ENCODE measurements around the gene ACOXL. TPM values are rescaled to one million over a fixed set of nuclear protein-coding genes. Genes with fewer than 3 reads are reported as not detected.
A peak's percentile ranks its signal among the peaks of the same experiment; 100 is the strongest.

Gene ACOXL
- polyA plus RNA-seq, 2 donors = not detected

DNA sequence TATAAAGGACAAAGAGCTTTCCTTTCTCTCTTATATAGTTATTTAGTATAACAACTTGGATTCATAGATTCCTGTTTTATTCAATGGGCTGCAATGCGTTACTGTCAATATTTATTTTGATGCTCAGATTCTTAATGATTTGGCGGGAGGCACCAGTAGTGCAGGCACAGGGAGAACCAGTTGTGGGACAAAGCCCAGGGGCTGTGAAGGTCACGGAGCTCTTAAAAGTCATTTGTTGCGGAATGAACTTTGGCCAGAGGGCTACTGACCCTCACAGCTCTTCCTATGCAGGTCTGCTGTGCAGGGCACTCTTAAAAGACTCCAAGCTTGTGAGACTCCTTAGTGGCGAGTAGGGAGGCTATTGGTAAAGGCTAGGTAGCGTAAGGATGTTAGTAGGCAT is 422.4 kb downstream of the ACOXL start:
- no peaks in the 10 kb centered on the region for H3K9me3 ChIP-seq (ENCODE audit: control insufficient read depth in 2 of 2, insufficient read depth in 1 of 2, low read depth in 1 of 2, low read length in 1 of 2)
- H3K27me3 ChIP-seq (ENCODE audit: control insufficient read depth in 1 of 2, insufficient read depth in 2 of 2, low read length in 2 of 2) = no peaks in the 10 kb centered on the region
- peaks cover 0 to 8% of the 10 kb centered on the region in 2 donors for H3K4me1 ChIP-seq (ENCODE audit: control insufficient read depth in 2 of 2, insufficient read depth in 2 of 2, low read length in 1 of 2)
- 93 to 95% methylated on average over 6 of the region's 6 CpGs for WGBS, 2 donors
- H3K4me3 ChIP-seq (ENCODE audit: low read depth in 1 of 2, low read length in 2 of 2) = no peak overlapping the region
- no peak overlapping the region for H3K27ac ChIP-seq (ENCODE audit: low read depth in 2 of 2, low read length in 1 of 2)
- peaks cover 13 to 22% of the 10 kb centered on the region in 2 donors for H3K36me3 ChIP-seq (ENCODE audit: control insufficient read depth in 2 of 2, insufficient read depth in 2 of 2, low read length in 1 of 2)

DNA sequence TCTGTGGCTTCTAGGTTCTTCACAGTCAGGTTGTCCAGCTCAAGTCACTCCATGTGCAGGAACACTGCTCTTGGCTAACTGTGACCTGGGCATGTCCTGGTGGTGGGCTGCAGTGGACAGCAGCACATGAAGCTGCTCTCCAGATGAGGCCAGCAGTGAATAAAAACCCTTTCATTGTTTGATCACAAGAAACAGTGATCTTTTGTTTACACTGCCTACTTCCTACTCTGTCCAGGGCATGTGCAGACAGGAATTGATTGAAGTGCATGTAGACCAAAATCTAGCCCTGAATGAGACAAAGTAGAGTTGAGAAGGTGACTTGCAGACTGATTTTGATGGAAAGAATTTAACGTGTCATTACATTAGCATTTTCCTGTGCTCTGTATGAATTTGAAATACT is 423.2 kb downstream of the ACOXL start:
- H3K9me3 ChIP-seq (ENCODE audit: control insufficient read depth in 2 of 2, insufficient read depth in 1 of 2, low read depth in 1 of 2, low read length in 1 of 2) = no peaks in the 10 kb centered on the region
- WGBS, 2 donors = 40 to 43% methylated on average over 1 of the region's 1 CpG
- H3K27me3 ChIP-seq (ENCODE audit: control insufficient read depth in 1 of 2, insufficient read depth in 2 of 2, low read length in 2 of 2) = no peaks in the 10 kb centered on the region
- H3K27ac ChIP-seq (ENCODE audit: low read depth in 2 of 2, low read length in 1 of 2) = peak overlapping the region in 1 of 2 donors; percentile 35
- peaks cover 3 to 8% of the 10 kb centered on the region in 2 donors for H3K4me1 ChIP-seq (ENCODE audit: control insufficient read depth in 2 of 2, insufficient read depth in 2 of 2, low read length in 1 of 2)
- peaks cover 16 to 22% of the 10 kb centered on the region in 2 donors for H3K36me3 ChIP-seq (ENCODE audit: control insufficient read depth in 2 of 2, insufficient read depth in 2 of 2, low read length in 1 of 2)
- no peak overlapping the region for H3K4me3 ChIP-seq (ENCODE audit: low read depth in 1 of 2, low read length in 2 of 2)

DNA sequence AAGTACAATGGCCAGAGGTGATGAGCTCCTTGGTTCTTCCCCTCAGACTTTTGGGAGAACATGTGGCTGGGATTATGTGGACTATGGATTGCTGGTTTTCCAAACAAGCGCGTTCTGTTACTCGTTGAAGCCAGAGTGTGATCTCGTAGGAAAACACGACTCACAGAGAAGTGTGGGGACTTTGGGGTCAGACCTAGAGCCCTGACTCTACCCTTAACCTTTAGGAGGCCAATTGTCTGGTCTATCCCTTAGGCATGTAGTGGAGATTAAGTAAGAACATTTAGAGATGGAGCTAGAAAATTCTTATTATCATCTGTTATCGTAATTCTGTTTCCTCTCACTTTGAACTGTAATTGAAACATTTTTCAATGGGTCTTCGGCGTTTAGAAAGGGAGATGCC is 424.2 kb downstream of the ACOXL start:
- Histone ChIP-seq H3K4me3 (ENCODE audit: low read depth in 1 of 2, low read length in 2 of 2) (no peak overlapping the region), H3K9me3 (ENCODE audit: control insufficient read depth in 2 of 2, insufficient read depth in 1 of 2, low read depth in 1 of 2, low read length in 1 of 2) (no peaks in the 10 kb centered on the region), H3K27me3 (ENCODE audit: control insufficient read depth in 1 of 2, insufficient read depth in 2 of 2, low read length in 2 of 2) (no peaks in the 10 kb centered on the region), H3K27ac (ENCODE audit: low read depth in 2 of 2, low read length in 1 of 2) (no peak overlapping the region), H3K36me3 (ENCODE audit: control insufficient read depth in 2 of 2, insufficient read depth in 2 of 2, low read length in 1 of 2) (peaks cover 12 to 22% of the 10 kb centered on the region in 2 donors), H3K4me1 (ENCODE audit: control insufficient read depth in 2 of 2, insufficient read depth in 2 of 2, low read length in 1 of 2) (peaks cover 3 to 8% of the 10 kb centered on the region in 2 donors)
- WGBS, 2 donors = 92 to 93% methylated on average over 8 of the region's 8 CpGs

DNA sequence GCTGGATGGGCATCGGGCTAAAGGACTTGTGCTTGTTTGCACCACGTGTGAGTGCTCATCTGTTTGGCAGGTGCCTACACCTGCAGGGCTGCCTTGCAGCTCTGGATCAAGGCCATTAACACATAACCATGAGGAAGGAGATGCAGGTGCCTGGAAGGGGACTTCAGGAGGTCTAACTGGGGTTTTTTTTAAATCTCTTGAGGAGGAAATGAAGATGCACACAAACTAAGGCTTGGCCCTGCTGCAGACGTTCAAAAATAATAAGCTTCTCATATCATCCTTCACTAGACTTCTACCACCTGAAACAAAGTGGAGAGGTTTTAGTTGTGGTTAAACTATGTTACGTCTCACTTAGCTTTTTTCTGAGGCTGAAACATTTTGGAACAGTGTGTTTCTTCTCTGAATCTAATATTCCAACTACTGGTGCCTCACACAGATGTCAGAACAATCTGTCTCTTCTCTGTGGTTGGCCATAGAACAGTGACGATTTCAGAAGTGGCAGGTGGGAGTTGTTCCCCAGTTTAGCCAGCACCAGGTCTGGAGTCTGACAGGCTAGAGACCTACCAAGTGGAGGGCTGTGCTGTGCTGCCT is 424.8 kb downstream of the ACOXL start:
- Histone ChIP-seq H3K9me3 (ENCODE audit: control insufficient read depth in 2 of 2, insufficient read depth in 1 of 2, low read depth in 1 of 2, low read length in 1 of 2) (no peaks in the 10 kb centered on the region), H3K4me1 (ENCODE audit: control insufficient read depth in 2 of 2, insufficient read depth in 2 of 2, low read length in 1 of 2) (peaks cover 7 to 8% of the 10 kb centered on the region in 2 donors), H3K4me3 (ENCODE audit: low read depth in 1 of 2, low read length in 2 of 2) (no peak overlapping the region), H3K36me3 (ENCODE audit: control insufficient read depth in 2 of 2, insufficient read depth in 2 of 2, low read length in 1 of 2) (peaks cover 8 to 17% of the 10 kb centered on the region in 2 donors), H3K27ac (ENCODE audit: low read depth in 2 of 2, low read length in 1 of 2) (no peak overlapping the region), H3K27me3 (ENCODE audit: control insufficient read depth in 1 of 2, insufficient read depth in 2 of 2, low read length in 2 of 2) (no peaks in the 10 kb centered on the region)
- 70 to 75% methylated on average over 5 of the region's 5 CpGs for WGBS, 2 donors

DNA sequence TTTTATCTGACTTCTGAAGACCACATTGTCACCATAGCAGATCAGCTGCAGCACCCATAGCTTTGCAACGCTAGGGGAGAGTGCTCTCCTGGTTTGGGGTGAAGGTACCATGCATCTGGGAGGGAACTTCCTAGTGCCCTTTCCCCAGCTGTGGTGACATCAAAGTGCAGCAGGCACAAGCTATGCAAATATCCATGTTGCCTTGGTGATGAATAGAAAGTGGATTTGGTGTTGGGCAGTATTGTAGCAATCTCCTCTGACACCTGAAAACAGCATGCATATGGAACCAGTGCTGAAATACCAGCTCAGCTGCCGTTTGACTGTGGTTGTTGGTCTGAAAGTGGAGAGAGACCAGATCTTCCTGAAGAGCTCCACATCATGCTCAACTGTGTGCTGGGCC is 425.4 kb downstream of the ACOXL start:
- H3K4me3 ChIP-seq (ENCODE audit: low read depth in 1 of 2, low read length in 2 of 2) = no peak overlapping the region
- 80 to 84% methylated on average over 2 of the region's 2 CpGs for WGBS, 2 donors
- no peaks in the 10 kb centered on the region for H3K9me3 ChIP-seq (ENCODE audit: control insufficient read depth in 2 of 2, insufficient read depth in 1 of 2, low read depth in 1 of 2, low read length in 1 of 2)
- H3K27me3 ChIP-seq (ENCODE audit: control insufficient read depth in 1 of 2, insufficient read depth in 2 of 2, low read length in 2 of 2) = no peaks in the 10 kb centered on the region
- H3K27ac ChIP-seq (ENCODE audit: low read depth in 2 of 2, low read length in 1 of 2) = no peak overlapping the region
- peaks cover 4 to 13% of the 10 kb centered on the region in 2 donors for H3K36me3 ChIP-seq (ENCODE audit: control insufficient read depth in 2 of 2, insufficient read depth in 2 of 2, low read length in 1 of 2)
- H3K4me1 ChIP-seq (ENCODE audit: control insufficient read depth in 2 of 2, insufficient read depth in 2 of 2, low read length in 1 of 2) = peaks cover 8 to 9% of the 10 kb centered on the region in 2 donors

DNA sequence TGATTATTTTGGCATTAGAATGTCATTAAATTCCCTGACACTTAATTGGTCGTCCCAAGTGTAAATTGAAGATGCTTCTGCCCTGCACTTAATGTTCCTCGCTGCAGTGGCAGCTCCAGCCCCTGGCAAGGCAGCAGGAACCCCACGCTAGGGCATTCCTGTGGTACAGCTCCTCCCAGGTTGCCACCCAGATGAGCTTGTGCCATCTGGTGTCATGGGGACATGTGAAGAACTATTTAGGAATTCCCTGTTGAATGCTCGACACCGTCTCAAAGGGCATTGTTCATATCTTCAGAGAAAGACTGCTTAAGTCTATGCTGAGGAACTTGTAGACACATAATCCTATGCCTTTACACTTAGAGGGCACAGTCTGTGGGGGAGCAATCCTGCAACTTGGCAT is 427.3 kb downstream of the ACOXL start:
- Histone ChIP-seq H3K27ac (ENCODE audit: low read depth in 2 of 2, low read length in 1 of 2) (no peak overlapping the region), H3K36me3 (ENCODE audit: control insufficient read depth in 2 of 2, insufficient read depth in 2 of 2, low read length in 1 of 2) (peaks cover 7 to 18% of the 10 kb centered on the region in 2 donors), H3K9me3 (ENCODE audit: control insufficient read depth in 2 of 2, insufficient read depth in 1 of 2, low read depth in 1 of 2, low read length in 1 of 2) (no peaks in the 10 kb centered on the region), H3K4me1 (ENCODE audit: control insufficient read depth in 2 of 2, insufficient read depth in 2 of 2, low read length in 1 of 2) (peaks cover 8 to 9% of the 10 kb centered on the region in 2 donors), H3K4me3 (ENCODE audit: low read depth in 1 of 2, low read length in 2 of 2) (no peak overlapping the region), H3K27me3 (ENCODE audit: control insufficient read depth in 1 of 2, insufficient read depth in 2 of 2, low read length in 2 of 2) (no peaks in the 10 kb centered on the region)
- WGBS, 2 donors = 89 to 90% methylated on average over 5 of the region's 5 CpGs

DNA sequence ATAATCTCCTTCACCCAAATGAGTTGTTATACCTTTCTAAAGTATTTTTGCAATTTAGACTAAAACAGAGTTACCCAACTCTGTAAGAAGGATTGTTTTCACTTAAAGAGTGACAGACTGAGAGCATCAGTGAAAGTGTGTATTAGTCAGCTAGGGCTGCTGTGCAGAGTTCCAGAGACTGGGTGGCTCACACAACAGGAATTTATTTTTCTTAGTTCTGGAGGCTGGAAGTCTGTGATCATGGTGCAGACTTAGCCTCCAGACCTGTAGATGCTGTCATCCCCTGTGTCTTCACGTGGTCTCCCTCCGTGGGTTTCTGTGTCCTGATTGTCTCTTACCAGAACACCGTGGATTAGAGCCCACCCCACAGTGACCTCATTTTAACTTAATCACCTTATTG is 428.4 kb downstream of the ACOXL start:
- no peak overlapping the region for H3K27ac ChIP-seq (ENCODE audit: low read depth in 2 of 2, low read length in 1 of 2)
- 91 to 93% methylated on average over 3 of the region's 3 CpGs for WGBS, 2 donors
- H3K36me3 ChIP-seq (ENCODE audit: control insufficient read depth in 2 of 2, insufficient read depth in 2 of 2, low read length in 1 of 2) = peaks cover 7 to 21% of the 10 kb centered on the region in 2 donors
- peaks cover 3 to 9% of the 10 kb centered on the region in 2 donors for H3K4me1 ChIP-seq (ENCODE audit: control insufficient read depth in 2 of 2, insufficient read depth in 2 of 2, low read length in 1 of 2)
- no peak overlapping the region for H3K4me3 ChIP-seq (ENCODE audit: low read depth in 1 of 2, low read length in 2 of 2)
- no peaks in the 10 kb centered on the region for H3K27me3 ChIP-seq (ENCODE audit: control insufficient read depth in 1 of 2, insufficient read depth in 2 of 2, low read length in 2 of 2)
- H3K9me3 ChIP-seq (ENCODE audit: control insufficient read depth in 2 of 2, insufficient read depth in 1 of 2, low read depth in 1 of 2, low read length in 1 of 2) = no peaks in the 10 kb centered on the region

DNA sequence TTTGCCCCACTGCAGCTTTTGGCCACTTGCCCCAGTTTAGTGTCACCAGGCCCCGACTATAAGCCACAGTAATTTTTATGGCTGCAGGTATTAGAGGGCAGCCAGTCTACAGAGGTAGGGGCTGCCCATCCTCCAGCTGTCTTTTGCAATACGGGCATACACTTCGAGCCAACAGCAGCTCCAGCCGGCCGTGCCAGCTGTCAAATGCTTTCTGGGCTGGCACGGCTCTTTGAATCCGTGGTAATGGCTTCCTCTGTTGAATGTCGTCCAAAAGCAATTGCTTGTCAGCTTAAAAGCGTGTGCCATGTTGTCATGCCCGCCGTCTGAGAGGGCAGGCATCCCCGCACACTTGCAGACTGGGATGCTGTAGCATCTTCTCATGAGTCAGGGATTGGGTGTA is 429.6 kb downstream of the ACOXL start:
- WGBS, 2 donors = 38 to 41% methylated on average over 12 of the region's 12 CpGs
- Histone ChIP-seq H3K9me3 (ENCODE audit: control insufficient read depth in 2 of 2, insufficient read depth in 1 of 2, low read depth in 1 of 2, low read length in 1 of 2) (no peaks in the 10 kb centered on the region), H3K4me3 (ENCODE audit: low read depth in 1 of 2, low read length in 2 of 2) (no peak overlapping the region), H3K27me3 (ENCODE audit: control insufficient read depth in 1 of 2, insufficient read depth in 2 of 2, low read length in 2 of 2) (no peaks in the 10 kb centered on the region), H3K27ac (ENCODE audit: low read depth in 2 of 2, low read length in 1 of 2) (no peak overlapping the region), H3K36me3 (ENCODE audit: control insufficient read depth in 2 of 2, insufficient read depth in 2 of 2, low read length in 1 of 2) (peaks cover 7 to 26% of the 10 kb centered on the region in 2 donors), H3K4me1 (ENCODE audit: control insufficient read depth in 2 of 2, insufficient read depth in 2 of 2, low read length in 1 of 2) (peaks cover 3 to 9% of the 10 kb centered on the region in 2 donors)

DNA sequence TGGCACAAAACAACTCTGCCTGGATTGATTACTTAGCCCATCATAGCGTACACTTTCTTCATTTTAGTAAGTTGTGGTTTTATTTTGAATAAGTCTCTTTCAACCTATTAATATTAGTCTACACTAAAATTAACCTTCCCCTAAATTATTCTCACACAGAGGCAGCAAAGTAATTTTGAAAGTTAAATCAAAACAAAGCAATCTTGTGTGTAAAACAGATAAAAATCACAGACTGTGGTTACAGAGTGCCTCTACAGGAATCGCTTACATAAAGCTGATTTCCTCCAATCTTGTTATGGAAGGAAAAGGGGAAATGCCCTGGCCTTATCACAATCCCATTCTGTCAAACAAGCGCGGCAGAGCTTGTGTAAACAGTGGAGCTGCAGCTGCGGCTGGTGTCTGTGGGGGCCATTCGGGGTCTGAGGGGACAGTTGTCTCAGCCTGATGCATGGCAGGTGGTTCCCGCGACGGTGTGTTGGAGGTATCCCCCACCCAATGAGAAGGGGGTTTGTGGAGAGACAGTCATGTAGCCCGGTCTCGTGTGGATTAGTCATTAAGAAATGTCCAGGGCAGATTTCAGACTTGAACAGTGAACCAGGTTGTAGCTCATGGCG is 430.5 kb downstream of the ACOXL start:
- Histone ChIP-seq H3K4me3 (ENCODE audit: low read depth in 1 of 2, low read length in 2 of 2) (no peak overlapping the region), H3K9me3 (ENCODE audit: control insufficient read depth in 2 of 2, insufficient read depth in 1 of 2, low read depth in 1 of 2, low read length in 1 of 2) (no peaks in the 10 kb centered on the region), H3K27ac (ENCODE audit: low read depth in 2 of 2, low read length in 1 of 2) (no peak overlapping the region), H3K27me3 (ENCODE audit: control insufficient read depth in 1 of 2, insufficient read depth in 2 of 2, low read length in 2 of 2) (no peaks in the 10 kb centered on the region), H3K36me3 (ENCODE audit: control insufficient read depth in 2 of 2, insufficient read depth in 2 of 2, low read length in 1 of 2) (peaks cover 10 to 30% of the 10 kb centered on the region in 2 donors), H3K4me1 (ENCODE audit: control insufficient read depth in 2 of 2, insufficient read depth in 2 of 2, low read length in 1 of 2) (peaks cover 9 to 10% of the 10 kb centered on the region in 2 donors)
- 46 to 61% methylated on average over 12 of the region's 12 CpGs for WGBS, 2 donors

DNA sequence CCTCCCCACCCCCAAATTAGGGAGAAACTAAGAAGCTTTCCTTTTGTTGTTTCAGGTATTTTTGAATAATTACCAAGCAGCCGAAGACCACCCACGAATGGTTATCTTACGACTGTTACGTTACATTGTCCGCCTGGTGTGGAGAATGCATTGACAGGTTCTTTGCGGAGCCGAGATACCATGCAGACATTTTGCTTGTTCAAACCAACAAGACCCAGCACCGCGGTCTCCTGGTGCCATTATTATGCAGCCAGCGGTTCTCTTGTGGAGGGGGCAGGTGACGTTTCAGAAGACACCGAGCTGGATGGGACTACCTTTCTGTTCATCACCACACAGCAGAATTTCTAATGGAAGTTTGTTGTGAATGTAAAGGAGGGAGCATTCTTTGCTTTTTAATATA is 431.7 kb downstream of the ACOXL start:
- H3K36me3 ChIP-seq (ENCODE audit: control insufficient read depth in 2 of 2, insufficient read depth in 2 of 2, low read length in 1 of 2) = peaks cover 10 to 22% of the 10 kb centered on the region in 2 donors
- 93 to 95% methylated on average over 12 of the region's 12 CpGs for WGBS, 2 donors
- no peak overlapping the region for H3K27ac ChIP-seq (ENCODE audit: low read depth in 2 of 2, low read length in 1 of 2)

More for the DNA sequence above, 431.7 kb downstream of the ACOXL start:
- no peaks in the 10 kb centered on the region for H3K27me3 ChIP-seq (ENCODE audit: control insufficient read depth in 1 of 2, insufficient read depth in 2 of 2, low read length in 2 of 2)
- H3K4me1 ChIP-seq (ENCODE audit: control insufficient read depth in 2 of 2, insufficient read depth in 2 of 2, low read length in 1 of 2) = peaks cover 11% of the 10 kb centered on the region in 2 donors
- no peak overlapping the region for H3K4me3 ChIP-seq (ENCODE audit: low read depth in 1 of 2, low read length in 2 of 2)
- no peaks in the 10 kb centered on the region for H3K9me3 ChIP-seq (ENCODE audit: control insufficient read depth in 2 of 2, insufficient read depth in 1 of 2, low read depth in 1 of 2, low read length in 1 of 2)

All from esophagus (tissue), 2 donors.